Glutamatergic neuron (in vitro differentiated cells): Measurements from ENCODE around the gene KCTD6. TPM values are rescaled to one million over a fixed set of nuclear protein-coding genes. Genes with fewer than 3 reads are reported as not detected.

Source experiments
- DNase-seq: peaks from one replicate; pipeline ENCODE4 v3.0.0; 2022
- H3K27ac Mint-ChIP-seq: one replicate; pipeline ENCODE4 v1.8.0; 2020; ENCODE audit warnings: mild to moderate bottlenecking, mixed read lengths, inconsistent platforms; ENCODE audit not compliant: unreplicated experiment
- H3K27me3 Mint-ChIP-seq: one replicate; pipeline ENCODE4 v1.8.0; 2020; ENCODE audit warnings: mild to moderate bottlenecking, moderate library complexity, mixed read lengths, inconsistent platforms; ENCODE audit not compliant: unreplicated experiment
- H3K36me3 Mint-ChIP-seq: one replicate; pipeline ENCODE4 v1.8.0; 2020; ENCODE audit warnings: mild to moderate bottlenecking, mixed read lengths, inconsistent platforms; ENCODE audit not compliant: unreplicated experiment
- H3K4me1 Mint-ChIP-seq: one replicate; pipeline ENCODE4 v1.8.0; 2020; ENCODE audit warnings: mild to moderate bottlenecking, low read depth, mixed read lengths, inconsistent platforms; ENCODE audit not compliant: unreplicated experiment
- H3K4me3 Mint-ChIP-seq: one replicate; pipeline ENCODE4 v1.8.0; 2020; ENCODE audit warnings: mild to moderate bottlenecking, mixed read lengths, inconsistent platforms; ENCODE audit not compliant: unreplicated experiment
- H3K9me3 Mint-ChIP-seq: one replicate; pipeline ENCODE4 v1.8.0; 2020; ENCODE audit warnings: mild to moderate bottlenecking, moderate library complexity, mixed read lengths, inconsistent platforms; ENCODE audit not compliant: unreplicated experiment
- CTCF ChIP-seq: fragments of 200-600 bp; sonication (generic); IDR thresholded peaks from one replicate; pipeline ENCODE4 v1.5.0; 2021; ENCODE audit not compliant: partially characterized antibody, unreplicated experiment
- total RNA-seq: library from RNA; stranded (reverse); fragmentation: NEBNext Ultra II Directional; extraction: Animal tissue kit (Norgen Biotek cat#: 25700); gene quantifications from one replicate; pipeline ENCODE4 v1.2.1, GENCODE V29; 2021; ENCODE audit not compliant: unreplicated experiment

Gene KCTD6
- total RNA-seq, 1 donor from 2014 or later, result 21.1 TPM

DNA sequence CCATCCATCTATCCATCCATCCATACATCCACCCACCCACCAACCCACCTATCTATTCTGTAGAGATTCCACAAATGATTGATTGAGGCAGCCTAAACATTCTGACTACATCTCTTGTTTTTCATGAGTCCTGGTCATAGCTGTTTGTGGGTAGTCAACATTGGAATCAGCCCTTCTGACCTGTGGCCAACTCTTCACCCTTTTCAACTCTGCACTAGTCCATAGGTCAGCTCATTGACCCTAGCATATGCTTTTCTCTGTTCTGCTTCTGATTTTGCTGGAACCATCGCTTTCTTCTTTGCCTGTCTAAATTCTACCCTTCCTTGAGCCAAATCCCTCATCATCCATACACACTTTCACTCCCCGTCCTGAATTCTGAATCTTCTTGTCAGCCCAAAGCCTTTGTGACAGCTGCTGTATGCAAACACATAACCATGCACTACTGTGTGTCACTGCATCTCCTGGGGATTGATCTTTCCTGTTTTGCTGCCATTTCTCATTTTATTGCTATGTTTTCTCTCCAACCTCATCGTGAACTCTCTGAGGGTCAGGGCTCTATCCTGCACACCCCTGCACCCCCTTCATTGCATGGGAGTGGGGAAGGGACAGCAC lies 16.8 kb upstream of the KCTD6 start:
- peak overlapping the region; percentile 44 for H3K4me3 Mint-ChIP-seq
- H3K36me3 Mint-ChIP-seq, result peaks cover 4% of the 10 kb centered on the region
- H3K4me1 Mint-ChIP-seq, result peaks cover 12% of the 10 kb centered on the region
- no peak for TF ChIP-seq CTCF
- peak overlapping the region; percentile 23 for H3K27ac Mint-ChIP-seq
- no peak for DNase-seq
- H3K9me3 Mint-ChIP-seq, result no peaks in the 10 kb centered on the region
- peaks cover 7% of the 10 kb centered on the region for H3K27me3 Mint-ChIP-seq

- peaks cover 8% of the 10 kb centered on the region for H3K4me1 Mint-ChIP-seq
- no peak for TF ChIP-seq CTCF
- H3K4me3 Mint-ChIP-seq, result no peak overlapping the region
- peaks cover 2% of the 10 kb centered on the region for H3K27me3 Mint-ChIP-seq
- peaks cover 4% of the 10 kb centered on the region for H3K36me3 Mint-ChIP-seq
- DNase-seq, result no peak
- no peak overlapping the region for H3K27ac Mint-ChIP-seq
- peaks cover 2% of the 10 kb centered on the region for H3K9me3 Mint-ChIP-seq
Observed at GRCh38 chr3:58478781-58479180, 13.1 kb upstream of the KCTD6 start.

GRCh38 chr3:58480309-58480708 lies 11.6 kb upstream of the KCTD6 start:
- H3K27me3 Mint-ChIP-seq, result peaks cover 5% of the 10 kb centered on the region
- no peak for DNase-seq
- H3K4me3 Mint-ChIP-seq, result no peak overlapping the region
- H3K4me1 Mint-ChIP-seq, result peaks cover 2% of the 10 kb centered on the region
- peaks cover 4% of the 10 kb centered on the region for H3K36me3 Mint-ChIP-seq
- no peak overlapping the region for H3K27ac Mint-ChIP-seq
- H3K9me3 Mint-ChIP-seq, result peaks cover 2% of the 10 kb centered on the region
- TF ChIP-seq CTCF, result no peak

- Mint-ChIP-seq H3K4me3 (no peak overlapping the region), H3K4me1 (peaks cover 11% of the 10 kb centered on the region), H3K27me3 (peaks cover 10% of the 10 kb centered on the region), H3K36me3 (peaks cover 4% of the 10 kb centered on the region), H3K9me3 (peaks cover 6% of the 10 kb centered on the region), H3K27ac (no peak overlapping the region)
- TF ChIP-seq CTCF, result no peak
- no peak for DNase-seq
Observed at GRCh38 chr3:58482917-58483636, 8.8 kb upstream of the KCTD6 start.
